Gastroesophageal sphincter (tissue), 4 donors: ENCODE results near the gene TGFBR3. TPM values are rescaled to one million over a fixed set of nuclear protein-coding genes. Genes with fewer than 3 reads are reported as not detected.

Source experiments
- ATAC-seq: fragments of 150-250 bp; one replicate; pipeline ENCODE4 v1.9.1; 2016; ENCODE audit warnings: mild to moderate bottlenecking, moderate library complexity
- H3K27ac ChIP-seq, 4 donors: fragments of 200-600 bp; sonication (generic) in 3 of 4; 1 replicate in 3 of 4; 2 replicates in 1 of 4; pipeline ENCODE4 v1.5.1; 2016 to 2019
- H3K27me3 ChIP-seq: fragments of 200-600 bp; sonication (generic); one replicate; pipeline ENCODE4 v1.5.1; 2019
- H3K36me3 ChIP-seq, 2 donors: fragments of 200-600 bp; sonication (generic); one replicate each; pipeline ENCODE4 v1.5.1; 2019; ENCODE audit warnings: control low read depth in 1 of 2
- H3K4me1 ChIP-seq, 3 donors: fragments of 200-600 bp; sonication (generic); 1 replicate in 2 of 3; 2 replicates in 1 of 3; pipeline ENCODE4 v1.5.1; 2016 to 2019; ENCODE audit warnings: control low read depth in 2 of 3
- H3K4me3 ChIP-seq, 2 donors: fragments of 200-600 bp; sonication (generic); one replicate each; pipeline ENCODE4 v1.5.1; 2019; ENCODE audit warnings: mild to moderate bottlenecking in 1 of 2, moderate library complexity in 1 of 2
- H3K9me3 ChIP-seq, 3 donors: fragments of 200-600 bp; sonication (generic); one replicate each; pipeline ENCODE4 v1.5.1; 2017 to 2019; ENCODE audit warnings: control low read depth in 2 of 3
- EP300 ChIP-seq: sonication (generic); formaldehyde crosslinking; IDR thresholded peaks from one replicate; pipeline ENCODE4 v1.6.1; 2017; ENCODE audit warnings: antibody characterized with exemption, mild to moderate bottlenecking
- POLR2A ChIP-seq, 2 donors: fragments of 450-650 bp; IDR thresholded peaks; one replicate each; pipeline ENCODE4 v1.6.1; 2017; ENCODE audit warnings: antibody characterized with exemption in 2 of 2, mild to moderate bottlenecking in 2 of 2, moderate library complexity in 1 of 2
- POLR2AphosphoS5 ChIP-seq: sonication (generic); formaldehyde crosslinking; IDR thresholded peaks from one replicate; pipeline ENCODE4 v1.6.1; 2017; ENCODE audit warnings: antibody characterized with exemption
- WGBS, 2 donors: methylation state at CpG; one replicate each; pipeline ENCODE4 v1.1.5; 2018; ENCODE audit warnings: low coverage in 1 of 2; 5-methylcytosine and 5-hydroxymethylcytosine counted together
- total RNA-seq, 4 donors: library from RNA; depleted of rRNA; stranded (reverse); fragments of >200 nt; gene quantifications; one replicate each; pipeline ENCODE4 v1.1.0, GENCODE V29; 2016
- TF ChIP-seq, protein P1 (sequence below), 4 experiments: fragments of 200-600 bp in 2 of 4; fragments of 450-650 bp in 2 of 4; sonication (generic) in 1 of 4; IDR thresholded peaks; one replicate each; pipeline ENCODE4 v1.5.1; 2017 to 2019; ENCODE audit warnings: antibody characterized with exemption in 4 of 4, mild to moderate bottlenecking in 2 of 4, moderate library complexity in 2 of 4

Gene TGFBR3
- total RNA-seq, 4 donors from 2014 or later: 176 to 315 (median 248) TPM

DNA sequence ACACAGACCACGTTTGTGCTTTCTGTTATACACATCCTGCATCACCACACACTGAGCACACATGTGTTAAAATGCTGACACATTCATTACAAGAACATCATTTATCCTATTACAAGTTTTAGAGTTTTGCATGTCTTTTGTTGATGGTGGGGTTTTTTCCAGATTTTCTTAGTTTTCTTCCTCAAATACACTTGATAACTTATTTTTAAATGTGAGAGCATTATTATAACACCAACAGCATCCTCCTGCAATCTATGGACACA, 67.3 kb downstream of the TGFBR3 start:
- no peaks in the 10 kb centered on the region for H3K36me3 ChIP-seq
- ATAC-seq: no peak
- H3K4me1 ChIP-seq: peaks cover 28 to 86% (median 33%) of the 10 kb centered on the region in 3 donors
- H3K27ac ChIP-seq: peak overlapping the region; percentile 34 to 69 (median 66)
- 9 to 31% methylated on average over 1 of the region's 1 CpG for WGBS, 2 donors
- H3K9me3 ChIP-seq: no peaks in the 10 kb centered on the region
- TF ChIP-seq POLR2A (IDR thresholded peaks at IDR 0.05) (no peak), POLR2AphosphoS5 (no peak), EP300 (no peak)
- TF ChIP-seq, protein P1, sequence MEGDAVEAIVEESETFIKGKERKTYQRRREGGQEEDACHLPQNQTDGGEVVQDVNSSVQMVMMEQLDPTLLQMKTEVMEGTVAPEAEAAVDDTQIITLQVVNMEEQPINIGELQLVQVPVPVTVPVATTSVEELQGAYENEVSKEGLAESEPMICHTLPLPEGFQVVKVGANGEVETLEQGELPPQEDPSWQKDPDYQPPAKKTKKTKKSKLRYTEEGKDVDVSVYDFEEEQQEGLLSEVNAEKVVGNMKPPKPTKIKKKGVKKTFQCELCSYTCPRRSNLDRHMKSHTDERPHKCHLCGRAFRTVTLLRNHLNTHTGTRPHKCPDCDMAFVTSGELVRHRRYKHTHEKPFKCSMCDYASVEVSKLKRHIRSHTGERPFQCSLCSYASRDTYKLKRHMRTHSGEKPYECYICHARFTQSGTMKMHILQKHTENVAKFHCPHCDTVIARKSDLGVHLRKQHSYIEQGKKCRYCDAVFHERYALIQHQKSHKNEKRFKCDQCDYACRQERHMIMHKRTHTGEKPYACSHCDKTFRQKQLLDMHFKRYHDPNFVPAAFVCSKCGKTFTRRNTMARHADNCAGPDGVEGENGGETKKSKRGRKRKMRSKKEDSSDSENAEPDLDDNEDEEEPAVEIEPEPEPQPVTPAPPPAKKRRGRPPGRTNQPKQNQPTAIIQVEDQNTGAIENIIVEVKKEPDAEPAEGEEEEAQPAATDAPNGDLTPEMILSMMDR (IDR thresholded peaks at IDR 0.05): no peak
- H3K27me3 ChIP-seq: no peaks in the 10 kb centered on the region
- H3K4me3 ChIP-seq: no peak overlapping the region

GRCh38 chr1:91817211-91817905, 68.6 kb downstream of the TGFBR3 start:
- no peak overlapping the region for H3K4me3 ChIP-seq
- WGBS, 2 donors: 18 to 24% methylated on average over 5 of the region's 5 CpGs
- peaks cover 33 to 89% (median 38%) of the 10 kb centered on the region in 3 donors for H3K4me1 ChIP-seq
- TF ChIP-seq POLR2A (IDR thresholded peaks at IDR 0.05) (no peak), POLR2AphosphoS5 (peak; percentile 39)
- no peaks in the 10 kb centered on the region for H3K9me3 ChIP-seq
- H3K27me3 ChIP-seq: no peaks in the 10 kb centered on the region
- H3K27ac ChIP-seq: peak overlapping the region; percentile 39 to 69 (median 62)
- peak; percentile 12 for ATAC-seq
- H3K36me3 ChIP-seq: no peaks in the 10 kb centered on the region

- peaks cover 30 to 95% (median 43%) of the 10 kb centered on the region in 3 donors for H3K4me1 ChIP-seq
- H3K36me3 ChIP-seq: no peaks in the 10 kb centered on the region
- no peaks in the 10 kb centered on the region for H3K27me3 ChIP-seq
- no peaks in the 10 kb centered on the region for H3K9me3 ChIP-seq
- peak overlapping the region; percentile 9 to 66 (median 30) for H3K27ac ChIP-seq
- WGBS, 2 donors: 30 to 36% methylated on average over 1 of the region's 1 CpG
- TF ChIP-seq, protein P1 (IDR thresholded peaks at IDR 0.05): no peak
- no peak for TF ChIP-seq EP300
- no peak for TF ChIP-seq POLR2A (IDR thresholded peaks at IDR 0.05)
- no peak for TF ChIP-seq POLR2AphosphoS5
- H3K4me3 ChIP-seq: no peak overlapping the region
- ATAC-seq: no peak
These were observed 69.9 kb downstream of the TGFBR3 start for GRCh38 chr1:91816031-91816430.

GRCh38 chr1:91814448-91814847, 71.5 kb downstream of the TGFBR3 start:
- TF ChIP-seq EP300 (no peak), POLR2AphosphoS5 (no peak), POLR2A (IDR thresholded peaks at IDR 0.05) (no peak)
- TF ChIP-seq, protein P1 (IDR thresholded peaks at IDR 0.05): no peak
- no peak overlapping the region for H3K4me3 ChIP-seq
- no peaks in the 10 kb centered on the region for H3K27me3 ChIP-seq
- no peak overlapping the region for H3K27ac ChIP-seq
- no peaks in the 10 kb centered on the region for H3K36me3 ChIP-seq
- H3K4me1 ChIP-seq: peaks cover 26 to 94% (median 35%) of the 10 kb centered on the region in 3 donors
- ATAC-seq: no peak
- no peaks in the 10 kb centered on the region for H3K9me3 ChIP-seq
- WGBS, 2 donors: 67 to 89% methylated on average over 4 of the region's 4 CpGs

GRCh38 chr1:91813813-91814212, 72.1 kb downstream of the TGFBR3 start:
- H3K4me1 ChIP-seq: peaks cover 25 to 93% (median 29%) of the 10 kb centered on the region in 3 donors
- no peak overlapping the region for H3K27ac ChIP-seq
- no peak overlapping the region for H3K4me3 ChIP-seq
- H3K9me3 ChIP-seq: no peaks in the 10 kb centered on the region
- H3K27me3 ChIP-seq: no peaks in the 10 kb centered on the region
- TF ChIP-seq, protein P1 (IDR thresholded peaks at IDR 0.05): no peak
- TF ChIP-seq EP300: no peak
- TF ChIP-seq POLR2AphosphoS5: no peak
- TF ChIP-seq POLR2A (IDR thresholded peaks at IDR 0.05): no peak
- ATAC-seq: no peak
- 86 to 90% methylated on average over 2 to 6 of the region's 7 CpGs for WGBS, 2 donors
- no peaks in the 10 kb centered on the region for H3K36me3 ChIP-seq
